Activated T-cell treated with anti-CD3 and anti-CD28 coated beads, Interleukin-2, amount 50 U/mL, for 72 hours (primary cell): ENCODE data around the gene DHDH. TPM values are rescaled to one million over a fixed set of nuclear protein-coding genes. Genes with fewer than 3 reads are reported as not detected.
"Not testable (repeated sequence)": the region's sequence is repeated elsewhere in the genome, so short reads cannot be mapped to it uniquely, and the experiment has no call there.

ENCODE experiments used
- ATAC-seq, 2 donors: fragments of 150-1000 bp; cut with Tn5 transposase; replicated peaks in 1 of 2; 2 replicates each; pipeline ENCODE4 v1.10.0; 2021; ENCODE audit warnings: moderate library complexity in 2 of 2, mild to moderate bottlenecking in 1 of 2
- DNase-seq, 2 donors: peaks; one replicate each; pipeline ENCODE4 v3.0.0; 2021 to 2022; ENCODE audit warnings: mixed read lengths in 1 of 2
- H3K27ac Mint-ChIP-seq: one replicate; pipeline ENCODE4 v1.8.0; 2022; ENCODE audit warnings: mild to moderate bottlenecking, moderate library complexity, mixed read lengths
- H3K27me3 Mint-ChIP-seq: one replicate; pipeline ENCODE4 v1.8.0; 2022; ENCODE audit warnings: low read depth, mixed read lengths
- H3K36me3 Mint-ChIP-seq, 2 donors: one replicate each; pipeline ENCODE4 v1.8.0; 2022; ENCODE audit warnings: mixed read lengths in 2 of 2, mild to moderate bottlenecking in 1 of 2; ENCODE audit not compliant: insufficient read depth in 2 of 2
- H3K4me1 Mint-ChIP-seq: one replicate; pipeline ENCODE4 v1.8.0; 2022; ENCODE audit warnings: low read depth, mixed read lengths
- H3K4me3 Mint-ChIP-seq, 2 donors: one replicate each; pipeline ENCODE4 v1.8.0; 2022; ENCODE audit warnings: mild to moderate bottlenecking in 2 of 2, mixed read lengths in 2 of 2, moderate library complexity in 2 of 2
- H3K9me3 Mint-ChIP-seq, 2 donors: one replicate each; pipeline ENCODE4 v1.8.0; 2022; ENCODE audit warnings: mixed read lengths in 2 of 2
- total RNA-seq, 2 donors: library from RNA; stranded (reverse); gene quantifications; one replicate each; pipeline ENCODE4 v1.2.3, GENCODE V29; 2022

DHDH gene
- total RNA-seq, 2 donors from 2014 or later: 3.2 to 3.6 TPM

GRCh38 chr19:48921721-48922500 is 11.6 kb upstream of the DHDH start:
- H3K4me3 Mint-ChIP-seq: no peak overlapping the region
- H3K9me3 Mint-ChIP-seq: no peaks in the 10 kb centered on the region
- no peak overlapping the region for H3K27ac Mint-ChIP-seq
- no peaks in the 10 kb centered on the region for H3K27me3 Mint-ChIP-seq
- ATAC-seq (no peak), DNase-seq (no peak)
- peaks cover 6 to 18% of the 10 kb centered on the region in 2 donors for H3K36me3 Mint-ChIP-seq
- peaks cover 8% of the 10 kb centered on the region for H3K4me1 Mint-ChIP-seq

DNA sequence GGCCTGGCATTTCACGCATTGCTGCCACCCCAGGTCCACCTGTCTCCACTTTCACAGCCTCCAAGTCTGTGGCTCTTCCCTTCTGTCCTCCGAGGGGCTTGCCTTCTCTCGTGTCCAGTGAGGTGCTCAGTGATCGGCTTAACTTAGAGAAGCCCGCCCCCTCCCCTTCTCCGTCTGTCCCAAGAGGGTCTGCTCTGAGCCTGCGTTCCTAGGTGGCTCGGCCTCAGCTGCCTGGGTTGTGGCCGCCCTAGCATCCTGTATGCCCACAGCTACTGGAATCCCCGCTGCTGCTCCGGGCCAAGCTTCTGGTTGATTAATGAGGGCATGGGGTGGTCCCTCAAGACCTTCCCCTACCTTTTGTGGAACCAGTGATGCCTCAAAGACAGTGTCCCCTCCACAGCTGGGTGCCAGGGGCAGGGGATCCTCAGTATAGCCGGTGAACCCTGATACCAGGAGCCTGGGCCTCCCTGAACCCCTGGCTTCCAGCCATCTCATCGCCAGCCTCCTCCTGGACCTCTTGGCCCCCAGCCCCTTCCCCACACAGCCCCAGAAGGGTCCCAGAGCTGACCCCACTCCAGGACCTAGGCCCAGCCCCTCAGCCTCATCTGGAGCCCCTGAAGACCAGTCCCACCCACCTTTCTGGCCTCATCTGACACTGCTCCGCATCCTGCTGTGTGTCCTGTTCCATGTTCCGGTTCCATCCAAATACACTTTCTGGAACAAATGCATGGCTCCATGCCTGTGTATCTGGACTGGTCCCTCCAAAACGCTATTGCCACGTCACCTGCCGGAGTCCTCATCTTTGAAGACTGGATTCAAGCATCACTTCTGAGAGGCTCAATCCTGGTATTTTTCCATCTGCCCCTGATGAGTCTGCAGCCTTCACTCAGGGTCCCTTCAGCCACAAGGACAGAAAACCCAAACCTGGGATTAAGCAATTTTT is 10.7 kb upstream of the DHDH start:
- no peak for ATAC-seq
- Mint-ChIP-seq H3K27me3 (no peaks in the 10 kb centered on the region), H3K9me3 (no peaks in the 10 kb centered on the region), H3K36me3 (peaks cover 6 to 14% of the 10 kb centered on the region in 2 donors), H3K27ac (no peak overlapping the region), H3K4me3 (no peak overlapping the region), H3K4me1 (peaks cover 11% of the 10 kb centered on the region)
- DNase-seq: no peak

DNA sequence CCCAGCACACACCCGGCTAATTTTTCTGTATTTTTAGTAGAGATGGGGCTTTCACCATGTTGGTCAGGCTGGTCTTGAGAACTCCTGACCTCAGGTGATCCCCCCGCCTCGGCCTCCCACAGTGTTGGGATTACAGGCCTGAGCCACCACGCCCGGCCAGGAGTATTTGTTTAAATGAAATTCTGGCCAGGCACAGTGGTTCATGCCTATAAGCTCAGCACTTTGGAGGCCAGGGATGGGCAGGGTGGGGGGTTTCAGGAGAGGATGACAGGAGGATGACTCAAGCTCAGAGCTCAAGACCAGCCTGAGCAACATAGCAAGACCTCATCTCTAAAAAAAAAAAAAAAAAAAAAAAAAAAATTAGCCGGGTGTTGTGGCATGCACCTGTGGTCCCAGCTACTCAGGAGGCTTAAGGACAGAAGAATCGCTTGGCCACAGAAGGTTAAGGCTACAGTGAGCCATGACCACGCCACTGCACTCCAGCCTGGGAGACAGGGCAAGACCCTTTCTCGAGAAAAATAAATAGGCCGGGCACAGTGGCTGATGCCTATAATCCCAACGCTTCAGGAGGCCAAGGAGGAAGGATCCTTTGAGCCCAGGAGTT is 8.2 kb upstream of the DHDH start:
- ATAC-seq: peak in 1 of 2 donors; percentile 52
- DNase-seq: no peak
- Mint-ChIP-seq H3K4me3 (no peak overlapping the region), H3K4me1 (peaks cover 11% of the 10 kb centered on the region), H3K9me3 (no peaks in the 10 kb centered on the region), H3K36me3 (peaks cover 0 to 5% of the 10 kb centered on the region in 2 donors), H3K27ac (no peak overlapping the region), H3K27me3 (no peaks in the 10 kb centered on the region)

DNA sequence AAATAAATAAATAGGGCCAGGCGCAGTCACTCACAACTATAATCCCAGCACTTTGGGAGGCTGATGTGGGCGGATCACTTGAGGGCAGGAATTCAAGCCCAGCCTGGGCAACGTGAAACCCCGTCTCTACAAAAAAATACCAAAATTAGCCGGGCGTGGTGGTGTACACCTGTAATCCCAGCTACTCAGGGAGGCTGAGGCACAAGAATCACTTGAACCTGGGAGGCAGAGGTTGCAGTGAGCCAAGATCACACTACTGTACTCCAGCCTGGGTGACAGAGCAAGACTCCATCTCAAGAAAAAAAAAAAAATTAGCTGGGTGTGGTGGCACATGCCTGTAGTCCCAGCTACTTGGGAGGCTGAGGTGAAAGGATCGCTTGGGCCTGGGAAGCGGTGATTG is 7.6 kb upstream of the DHDH start:
- not testable (repeated sequence) for H3K27ac Mint-ChIP-seq, DNase-seq, H3K4me3 Mint-ChIP-seq, H3K27me3 Mint-ChIP-seq, H3K9me3 Mint-ChIP-seq, H3K36me3 Mint-ChIP-seq, ATAC-seq
- H3K4me1 Mint-ChIP-seq: peaks cover 11% of the 10 kb centered on the region

DNA sequence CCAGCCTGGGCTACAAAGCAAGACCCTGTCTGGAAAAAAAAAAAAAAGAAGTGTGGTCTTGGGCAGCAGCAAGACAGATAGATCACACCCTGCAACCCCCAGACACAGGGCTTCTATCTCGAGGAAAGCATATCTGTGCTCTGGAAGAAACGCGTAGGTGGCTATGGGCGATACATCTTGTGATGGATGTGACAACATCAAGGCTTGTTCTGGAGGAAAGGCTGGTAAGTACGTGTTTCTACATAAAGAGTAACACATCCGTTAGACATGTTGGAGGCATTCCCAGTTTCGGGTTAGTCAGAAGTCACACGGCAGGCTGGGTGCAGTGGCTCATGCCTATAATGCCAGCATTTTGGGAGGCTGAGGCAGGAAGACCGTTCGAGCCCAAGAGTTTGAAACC is 6.6 kb upstream of the DHDH start:
- Mint-ChIP-seq H3K27ac (no peak overlapping the region), H3K36me3 (peaks cover 0 to 3% of the 10 kb centered on the region in 2 donors), H3K9me3 (no peaks in the 10 kb centered on the region), H3K4me1 (peaks cover 11% of the 10 kb centered on the region), H3K27me3 (no peaks in the 10 kb centered on the region), H3K4me3 (peak overlapping the region; percentile 24 to 40)
- ATAC-seq (peak; percentile 48 to 63), DNase-seq (peak; percentile 6 to 9)

GRCh38 chr19:48927692-48928091 is 5.8 kb upstream of the DHDH start:
- Mint-ChIP-seq H3K4me1 (peaks cover 11% of the 10 kb centered on the region), H3K4me3 (peak overlapping the region in 1 of 2 donors; percentile 40)
- not testable (repeated sequence) for H3K27me3 Mint-ChIP-seq, H3K9me3 Mint-ChIP-seq, H3K27ac Mint-ChIP-seq, H3K36me3 Mint-ChIP-seq, ATAC-seq, DNase-seq

GRCh38 chr19:48928164-48929025 is 5.1 kb upstream of the DHDH start:
- DNase-seq: no peak
- H3K36me3 Mint-ChIP-seq: no peaks in the 10 kb centered on the region
- no peaks in the 10 kb centered on the region for H3K27me3 Mint-ChIP-seq
- peaks cover 18% of the 10 kb centered on the region for H3K4me1 Mint-ChIP-seq
- H3K27ac Mint-ChIP-seq: no peak overlapping the region
- no peak for ATAC-seq
- H3K4me3 Mint-ChIP-seq: no peak overlapping the region
- H3K9me3 Mint-ChIP-seq: no peaks in the 10 kb centered on the region

DNA sequence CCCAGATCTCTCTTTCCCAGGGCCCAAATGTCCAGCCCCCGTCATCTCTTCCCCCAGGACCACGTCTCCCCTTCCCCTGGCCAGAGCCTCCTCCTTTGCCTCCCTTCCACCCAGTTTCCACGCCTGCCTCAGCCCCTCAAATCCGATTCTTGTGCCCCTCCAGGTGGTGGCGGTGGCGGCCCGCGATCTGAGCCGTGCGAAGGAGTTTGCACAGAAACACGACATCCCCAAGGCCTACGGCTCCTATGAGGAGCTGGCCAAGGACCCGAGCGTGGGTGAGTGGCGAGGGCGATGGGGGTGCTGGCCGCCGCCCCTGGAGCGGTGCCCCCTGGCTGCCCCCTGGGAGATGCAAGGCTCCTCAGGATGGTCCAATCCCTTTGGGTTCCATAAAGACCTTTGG is 1.3 kb downstream of the DHDH start:
- Mint-ChIP-seq H3K27ac (no peak overlapping the region), H3K4me3 (peak overlapping the region; percentile 9 to 36), H3K27me3 (no peaks in the 10 kb centered on the region), H3K4me1 (peaks cover 11% of the 10 kb centered on the region), H3K9me3 (no peaks in the 10 kb centered on the region), H3K36me3 (peaks cover 0 to 1% of the 10 kb centered on the region in 2 donors)
- ATAC-seq (no peak), DNase-seq (no peak)

DNA sequence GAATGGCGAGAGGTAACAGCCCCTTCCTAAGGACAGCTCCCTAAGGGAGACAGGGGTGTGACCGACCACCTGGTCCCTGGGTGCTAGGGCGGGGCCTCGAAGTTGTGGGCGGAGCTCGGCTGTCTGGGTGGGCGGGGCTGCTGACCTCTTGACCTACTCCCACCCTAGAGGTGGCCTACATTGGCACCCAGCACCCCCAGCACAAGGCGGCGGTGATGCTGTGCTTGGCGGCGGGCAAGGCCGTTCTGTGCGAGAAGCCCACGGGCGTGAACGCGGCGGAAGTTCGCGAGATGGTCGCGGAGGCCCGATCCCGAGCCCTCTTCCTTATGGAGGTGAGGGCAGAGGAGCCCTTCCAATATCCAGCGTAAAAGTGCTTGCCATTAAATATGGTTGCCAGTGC is 2.4 kb downstream of the DHDH start:
- H3K4me1 Mint-ChIP-seq: peaks cover 11% of the 10 kb centered on the region
- no peak overlapping the region for H3K4me3 Mint-ChIP-seq
- peaks cover 0 to 1% of the 10 kb centered on the region in 2 donors for H3K36me3 Mint-ChIP-seq
- H3K27me3 Mint-ChIP-seq: no peaks in the 10 kb centered on the region
- no peak for ATAC-seq
- no peak for DNase-seq
- H3K27ac Mint-ChIP-seq: no peak overlapping the region
- no peaks in the 10 kb centered on the region for H3K9me3 Mint-ChIP-seq

DNA sequence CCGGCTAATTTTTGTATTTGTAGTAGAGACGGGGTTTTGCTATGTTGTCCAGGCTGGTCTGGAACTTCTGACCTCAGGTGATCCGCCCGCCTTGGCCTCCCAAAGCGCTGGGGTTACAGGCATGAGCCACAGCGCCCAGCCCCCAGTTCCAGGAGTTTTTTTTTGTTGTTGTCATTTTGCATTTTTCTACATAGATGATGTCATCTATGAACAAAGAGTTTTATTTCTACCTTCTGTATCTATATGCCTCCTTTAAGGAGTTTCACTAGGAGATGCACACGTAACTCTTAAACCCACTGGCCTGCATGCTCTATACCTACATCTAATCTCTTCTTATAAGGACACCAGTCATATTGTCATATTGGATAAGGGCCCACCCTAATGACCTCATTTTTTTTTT is 4.8 kb downstream of the DHDH start:
- DNase-seq (no peak), ATAC-seq (no peak)

DNA sequence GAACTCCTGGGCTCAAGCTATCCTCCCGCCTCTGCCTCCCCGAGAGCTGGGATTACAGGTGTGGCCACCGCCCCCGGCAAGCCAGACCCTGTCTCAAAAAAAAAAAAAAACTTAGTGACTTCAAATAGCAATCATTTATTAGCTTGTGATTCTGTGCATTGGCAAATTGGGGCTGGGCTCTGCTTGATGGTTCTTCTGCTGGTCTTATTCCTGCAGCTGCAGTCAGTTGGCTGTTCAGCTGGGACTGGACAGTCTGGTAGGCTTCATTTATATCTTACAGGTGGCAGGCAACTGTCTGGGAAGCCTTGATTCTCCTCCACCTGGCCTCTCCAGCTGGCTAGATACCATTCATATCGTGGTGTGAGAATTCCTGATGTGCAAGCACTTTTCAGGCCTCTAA is 7.4 kb downstream of the DHDH start:
- peaks cover 1 to 4% of the 10 kb centered on the region in 2 donors for H3K36me3 Mint-ChIP-seq
- DNase-seq: no peak
- no peak overlapping the region for H3K27ac Mint-ChIP-seq
- H3K9me3 Mint-ChIP-seq: no peaks in the 10 kb centered on the region
- H3K4me3 Mint-ChIP-seq: no peak overlapping the region
- no peaks in the 10 kb centered on the region for H3K4me1 Mint-ChIP-seq
- ATAC-seq: no peak
- no peaks in the 10 kb centered on the region for H3K27me3 Mint-ChIP-seq

More for the DNA sequence above, 4.8 kb downstream of the DHDH start:
- Mint-ChIP-seq H3K27ac (no peak overlapping the region), H3K4me3 (no peak overlapping the region), H3K36me3 (peaks cover 1 to 4% of the 10 kb centered on the region in 2 donors), H3K4me1 (peaks cover 6% of the 10 kb centered on the region), H3K9me3 (no peaks in the 10 kb centered on the region), H3K27me3 (no peaks in the 10 kb centered on the region)

DNA sequence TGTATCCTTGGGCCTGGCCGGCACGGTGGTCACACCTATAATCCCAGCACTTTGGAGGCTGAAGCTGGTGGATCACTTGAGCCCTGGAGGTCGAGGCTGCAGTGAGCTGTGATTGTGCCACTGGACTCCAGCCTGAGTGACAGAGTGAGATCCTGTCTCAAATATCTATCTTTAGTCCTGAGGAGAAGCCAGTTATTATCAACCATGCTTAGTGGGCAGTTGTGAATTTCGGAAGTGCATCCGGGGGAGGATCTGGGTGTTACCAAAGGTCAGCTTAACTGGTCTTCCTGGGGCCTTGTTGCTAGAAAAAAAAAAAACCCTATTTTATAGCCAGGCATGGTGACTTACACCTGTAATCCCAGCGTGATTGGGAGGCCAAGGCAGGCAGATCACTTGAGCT is 9.6 kb downstream of the DHDH start:
- Mint-ChIP-seq H3K27me3 (no peaks in the 10 kb centered on the region), H3K36me3 (peaks cover 3 to 4% of the 10 kb centered on the region in 2 donors), H3K9me3 (no peaks in the 10 kb centered on the region), H3K27ac (no peak overlapping the region), H3K4me1 (no peaks in the 10 kb centered on the region), H3K4me3 (no peak overlapping the region)
- DNase-seq (no peak), ATAC-seq (no peak)
